ENCODE measurements around the gene HCFC1.
A peak's percentile ranks its signal among the peaks of the same experiment; 100 is the strongest.
"Not testable (repeated sequence)": the region's sequence is repeated elsewhere in the genome, so short reads cannot be mapped to it uniquely, and the experiment has no call there.

Gene HCFC1

GRCh38 chrX:154013001-154013421, 41.4 kb upstream of the HCFC1 start:
- Mint-ChIP-seq H3K27me3 (no peaks in the 10 kb centered on the region), H3K9me3 (no peaks in the 10 kb centered on the region), H3K36me3 (ENCODE audit: low read depth) (peaks cover 10% of the 10 kb centered on the region), H3K27ac (no peak overlapping the region), H3K4me1 (peaks cover 24% of the 10 kb centered on the region), H3K4me3 (no peak overlapping the region)
- DNase-seq, result no peak
- ATAC-seq, result no peak

GRCh38 chrX:154012336-154012991, 40.8 kb upstream of the HCFC1 start:
- DNase-seq (no peak), ATAC-seq (no peak)
- Mint-ChIP-seq H3K9me3 (no peaks in the 10 kb centered on the region), H3K36me3 (ENCODE audit: low read depth) (peaks cover 15% of the 10 kb centered on the region), H3K27me3 (no peaks in the 10 kb centered on the region), H3K4me1 (peaks cover 27% of the 10 kb centered on the region), H3K27ac (no peak overlapping the region), H3K4me3 (no peak overlapping the region)

GRCh38 chrX:154011376-154012335, 40.0 kb upstream of the HCFC1 start:
- H3K4me1 Mint-ChIP-seq, result peaks cover 27% of the 10 kb centered on the region

GRCh38 chrX:154010330-154011087, 38.9 kb upstream of the HCFC1 start:
- H3K27me3 Mint-ChIP-seq, result no peaks in the 10 kb centered on the region
- ATAC-seq (no peak), DNase-seq (no peak)
- H3K27ac Mint-ChIP-seq, result no peak overlapping the region
- peaks cover 23% of the 10 kb centered on the region for H3K4me1 Mint-ChIP-seq
- H3K36me3 Mint-ChIP-seq (ENCODE audit: low read depth), result peaks cover 19% of the 10 kb centered on the region
- H3K4me3 Mint-ChIP-seq, result no peak overlapping the region
- H3K9me3 Mint-ChIP-seq, result no peaks in the 10 kb centered on the region

More at GRCh38 chrX:154011376-154012335, 40.0 kb upstream of the HCFC1 start:
- Mint-ChIP-seq H3K27ac (peak overlapping the region; percentile 31), H3K27me3 (no peaks in the 10 kb centered on the region), H3K9me3 (no peaks in the 10 kb centered on the region), H3K36me3 (ENCODE audit: low read depth) (peaks cover 16% of the 10 kb centered on the region), H3K4me3 (no peak overlapping the region)
- DNase-seq (no peak), ATAC-seq (no peak)

- ATAC-seq (no peak), DNase-seq (no peak)
- H3K27me3 Mint-ChIP-seq, result no peaks in the 10 kb centered on the region
- H3K36me3 Mint-ChIP-seq (ENCODE audit: low read depth), result peaks cover 18% of the 10 kb centered on the region
- H3K4me3 Mint-ChIP-seq, result no peak overlapping the region
- peak overlapping the region; percentile 54 for H3K27ac Mint-ChIP-seq
- no peaks in the 10 kb centered on the region for H3K9me3 Mint-ChIP-seq
- H3K4me1 Mint-ChIP-seq, result peaks cover 16% of the 10 kb centered on the region
These were observed 36.9 kb upstream of the HCFC1 start for GRCh38 chrX:154008521-154008920.

- Mint-ChIP-seq H3K27me3 (no peaks in the 10 kb centered on the region), H3K27ac (peak overlapping the region; percentile 58), H3K4me1 (peaks cover 26% of the 10 kb centered on the region), H3K4me3 (no peak overlapping the region), H3K36me3 (ENCODE audit: low read depth) (peaks cover 18% of the 10 kb centered on the region), H3K9me3 (no peaks in the 10 kb centered on the region)
- ATAC-seq (no peak), DNase-seq (no peak)
These were observed 35.3 kb upstream of the HCFC1 start for GRCh38 chrX:154006947-154007346.

GRCh38 chrX:154004315-154004714, 32.7 kb upstream of the HCFC1 start:
- H3K4me3 Mint-ChIP-seq, result no peak overlapping the region
- DNase-seq, result no peak
- no peak overlapping the region for H3K27ac Mint-ChIP-seq
- peaks cover 28% of the 10 kb centered on the region for H3K4me1 Mint-ChIP-seq
- peaks cover 16% of the 10 kb centered on the region for H3K36me3 Mint-ChIP-seq (ENCODE audit: low read depth)
- H3K27me3 Mint-ChIP-seq, result no peaks in the 10 kb centered on the region
- no peak for ATAC-seq
- H3K9me3 Mint-ChIP-seq, result no peaks in the 10 kb centered on the region

GRCh38 chrX:154002215-154002719, 30.6 kb upstream of the HCFC1 start:
- no peaks in the 10 kb centered on the region for H3K9me3 Mint-ChIP-seq
- DNase-seq, result peak; percentile 50

GRCh38 chrX:154000051-154000450, 28.4 kb upstream of the HCFC1 start:
- ATAC-seq (no peak), DNase-seq (no peak)
- Mint-ChIP-seq H3K27me3 (no peaks in the 10 kb centered on the region), H3K27ac (no peak overlapping the region), H3K4me1 (peaks cover 16% of the 10 kb centered on the region), H3K9me3 (no peaks in the 10 kb centered on the region), H3K36me3 (ENCODE audit: low read depth) (peaks cover 2% of the 10 kb centered on the region), H3K4me3 (no peak overlapping the region)

More at GRCh38 chrX:154002215-154002719, 30.6 kb upstream of the HCFC1 start:
- Mint-ChIP-seq H3K27me3 (no peaks in the 10 kb centered on the region), H3K4me3 (peak overlapping the region; percentile 50), H3K36me3 (ENCODE audit: low read depth) (peaks cover 8% of the 10 kb centered on the region), H3K27ac (peak overlapping the region; percentile 86), H3K4me1 (peaks cover 16% of the 10 kb centered on the region)
- ATAC-seq, result peak; percentile 86

- ATAC-seq (no peak), DNase-seq (no peak)
- Mint-ChIP-seq H3K4me3 (no peak overlapping the region), H3K4me1 (peaks cover 16% of the 10 kb centered on the region), H3K9me3 (no peaks in the 10 kb centered on the region), H3K27me3 (no peaks in the 10 kb centered on the region), H3K27ac (no peak overlapping the region), H3K36me3 (ENCODE audit: low read depth) (peaks cover 2% of the 10 kb centered on the region)
These were observed 27.9 kb upstream of the HCFC1 start for GRCh38 chrX:153999359-154000037.

- no peak overlapping the region for H3K4me3 Mint-ChIP-seq
- no peaks in the 10 kb centered on the region for H3K36me3 Mint-ChIP-seq (ENCODE audit: low read depth)
- no peak for DNase-seq
- peaks cover 7% of the 10 kb centered on the region for H3K4me1 Mint-ChIP-seq
- H3K9me3 Mint-ChIP-seq, result no peaks in the 10 kb centered on the region
- H3K27me3 Mint-ChIP-seq, result no peaks in the 10 kb centered on the region
- no peak for ATAC-seq
- no peak overlapping the region for H3K27ac Mint-ChIP-seq
These were observed 23.9 kb upstream of the HCFC1 start for GRCh38 chrX:153995504-153995903.

GRCh38 chrX:153994398-153994797, 22.8 kb upstream of the HCFC1 start:
- H3K27me3 Mint-ChIP-seq; H3K9me3 Mint-ChIP-seq; H3K36me3 Mint-ChIP-seq (ENCODE audit: low read depth); H3K27ac Mint-ChIP-seq; ATAC-seq; DNase-seq; H3K4me3 Mint-ChIP-seq: not testable (repeated sequence)
- H3K4me1 Mint-ChIP-seq, result peaks cover 16% of the 10 kb centered on the region

- ATAC-seq (no peak), DNase-seq (no peak)
- Mint-ChIP-seq H3K4me1 (peaks cover 18% of the 10 kb centered on the region), H3K4me3 (no peak overlapping the region), H3K27ac (no peak overlapping the region), H3K27me3 (no peaks in the 10 kb centered on the region), H3K9me3 (no peaks in the 10 kb centered on the region), H3K36me3 (ENCODE audit: low read depth) (no peaks in the 10 kb centered on the region)
These were observed 22.4 kb upstream of the HCFC1 start for GRCh38 chrX:153993978-153994377.

- H3K27me3 Mint-ChIP-seq, result no peaks in the 10 kb centered on the region
- ATAC-seq, result no peak
- no peaks in the 10 kb centered on the region for H3K36me3 Mint-ChIP-seq (ENCODE audit: low read depth)
- no peak for DNase-seq
- no peak overlapping the region for H3K27ac Mint-ChIP-seq
- H3K4me3 Mint-ChIP-seq, result no peak overlapping the region
- H3K4me1 Mint-ChIP-seq, result peaks cover 18% of the 10 kb centered on the region
- no peaks in the 10 kb centered on the region for H3K9me3 Mint-ChIP-seq
These were observed 21.5 kb upstream of the HCFC1 start for GRCh38 chrX:153993079-153993478.

All from activated naive CD8-positive, alpha-beta T cell treated with anti-CD3 and anti-CD28 coated beads, Interleukin-2, amount 50 U/mL, for 24 hours (primary cell).